ENCODE data around the gene HLA-DRA. TPM values are rescaled to one million over a fixed set of nuclear protein-coding genes. Genes with fewer than 3 reads are reported as not detected.
"Not testable (repeated sequence)": the region's sequence is repeated elsewhere in the genome, so short reads cannot be mapped to it uniquely, and the experiment has no call there.

The HLA-DRA gene
- total RNA-seq, 1 donor from 2014 or later, result not detected

DNA sequence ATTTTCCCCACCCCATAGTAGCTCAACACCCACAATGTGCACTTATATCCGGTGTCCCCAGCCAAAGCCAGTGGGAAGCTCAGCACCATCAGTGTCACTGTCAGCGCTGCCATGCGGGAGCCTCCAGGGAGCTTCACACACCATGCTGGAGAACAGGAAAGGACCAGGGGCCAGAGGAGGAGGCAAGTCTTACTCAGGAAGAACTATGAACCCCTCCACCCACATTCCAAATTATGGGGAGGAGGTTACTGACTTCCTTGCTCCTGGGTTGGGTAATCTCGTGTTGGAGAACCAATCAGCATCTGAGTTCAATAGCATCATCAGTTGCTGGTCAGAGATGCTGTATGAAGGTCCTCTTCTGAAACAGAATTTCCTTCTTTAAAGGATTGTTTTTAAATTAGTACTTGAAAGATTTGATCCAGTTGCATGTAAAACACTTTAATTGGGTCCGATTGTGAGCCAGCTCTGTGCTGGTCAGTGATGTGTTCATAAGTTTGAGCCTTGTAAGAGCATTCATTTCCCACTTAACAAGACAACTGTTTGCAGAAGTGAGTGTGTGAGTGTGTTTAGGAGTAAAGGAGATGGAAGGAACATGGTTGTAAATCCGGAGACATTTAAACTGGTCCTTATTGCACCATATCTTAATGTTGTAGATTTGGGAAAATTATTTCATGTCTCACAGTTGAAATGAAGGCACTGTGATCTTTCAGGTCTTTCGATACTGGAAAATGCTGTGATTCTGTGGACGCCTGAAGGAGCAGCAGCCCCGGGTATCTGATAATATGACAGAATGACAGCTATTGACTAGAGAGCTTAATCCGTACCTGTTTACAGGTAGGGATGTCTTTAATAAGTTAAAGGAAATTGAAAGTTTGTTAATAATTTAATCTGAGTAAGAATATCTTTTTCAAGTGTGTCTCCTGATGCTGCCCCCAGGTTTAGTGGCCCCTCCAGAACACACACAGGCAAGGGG lies 34.0 kb downstream of the HLA-DRA start:
- not testable (repeated sequence) for DNase-seq (ENCODE audit: low read depth in 2 of 2)

DNA sequence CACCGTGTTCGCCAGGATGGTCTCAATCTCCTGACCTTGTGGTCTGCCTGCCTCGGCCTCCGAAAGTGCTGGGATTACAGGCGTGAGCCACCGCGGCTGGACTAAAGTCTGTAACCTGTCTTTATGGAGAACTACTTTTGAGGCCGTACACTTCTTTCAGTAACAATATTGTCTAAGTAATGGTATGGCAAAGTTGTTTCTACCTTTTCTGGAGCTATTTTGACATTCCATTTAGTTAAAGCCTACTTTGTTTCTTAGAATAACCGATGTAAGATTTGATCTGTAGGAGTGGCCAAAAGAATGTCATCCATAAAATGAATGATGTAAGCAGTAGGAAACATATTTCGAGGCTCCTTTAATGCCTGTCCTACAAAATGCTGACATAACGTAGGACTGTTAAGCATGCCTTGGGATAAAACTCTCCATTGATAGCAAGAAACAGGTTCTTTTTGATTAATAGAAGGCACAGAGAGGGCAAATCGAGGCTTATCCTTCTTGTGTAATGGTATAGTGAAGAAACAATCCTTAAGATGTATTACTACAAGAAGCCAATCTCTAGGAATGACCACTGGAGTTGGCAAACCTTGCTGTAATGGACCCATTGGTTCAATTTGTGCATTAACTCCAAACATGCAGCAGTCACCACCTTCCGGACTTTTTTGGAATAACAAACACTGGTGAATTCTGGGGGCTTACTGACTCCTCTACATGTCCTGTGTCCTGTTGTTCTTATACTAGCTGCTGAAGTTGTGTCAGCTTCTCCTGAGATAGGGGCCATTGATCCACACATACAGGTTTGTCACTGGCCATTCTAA lies 35.9 kb downstream of the HLA-DRA start:
- DNase-seq (ENCODE audit: low read depth in 2 of 2), result no peak

DNA sequence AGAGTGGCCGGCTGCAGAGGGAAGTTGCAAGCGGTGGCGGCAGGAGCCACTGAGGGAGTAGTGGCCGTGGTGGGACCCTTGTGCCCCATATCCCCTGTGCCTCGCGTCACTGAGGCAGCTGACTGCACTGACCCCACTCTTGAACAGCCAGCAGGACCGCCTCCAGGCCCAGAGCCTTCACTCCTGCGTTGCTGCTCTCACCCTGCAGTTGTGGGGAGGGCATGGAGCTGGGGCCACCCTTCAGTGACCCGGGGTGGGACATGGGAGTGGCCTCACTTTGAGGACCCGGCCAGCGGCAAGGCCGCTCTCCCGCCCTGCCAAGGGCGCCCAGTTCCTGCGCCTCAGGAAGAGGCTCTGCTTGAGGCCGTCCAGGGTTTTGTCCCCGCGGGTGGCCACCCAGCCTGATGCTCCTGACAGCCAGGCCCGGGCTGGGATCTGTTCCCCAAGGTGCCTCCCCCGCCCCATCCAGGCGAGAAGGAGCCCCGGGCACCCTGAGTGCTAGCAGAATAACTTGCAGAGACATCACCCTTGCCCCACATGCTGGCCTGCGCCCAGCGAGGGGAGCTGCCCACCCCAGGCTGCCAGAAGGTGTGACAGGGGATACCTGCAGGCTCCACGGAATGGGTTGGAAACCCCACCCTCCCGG lies 44.4 kb downstream of the HLA-DRA start:
- DNase-seq (ENCODE audit: low read depth in 2 of 2), result no peak

DNA sequence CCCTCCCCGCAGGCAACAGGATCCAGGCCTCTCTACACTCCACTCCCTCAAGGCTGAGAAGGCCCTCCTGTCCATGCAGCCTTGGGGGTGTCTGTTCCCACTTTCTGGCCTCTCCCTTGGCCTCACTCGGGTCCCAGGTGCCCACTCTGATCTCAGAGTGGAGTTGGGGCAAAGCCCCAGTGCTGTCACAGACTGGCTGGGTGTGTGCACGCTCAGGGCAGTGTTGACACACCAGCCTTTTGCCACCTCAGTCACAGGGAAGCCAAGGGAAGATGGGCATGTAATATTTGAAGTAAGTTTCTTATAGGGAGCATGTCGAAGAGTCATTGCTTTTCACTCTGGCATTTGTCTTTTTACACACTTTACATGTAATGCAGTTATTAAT lies 44.9 kb downstream of the HLA-DRA start:
- no peak for DNase-seq (ENCODE audit: low read depth in 2 of 2)

DNA sequence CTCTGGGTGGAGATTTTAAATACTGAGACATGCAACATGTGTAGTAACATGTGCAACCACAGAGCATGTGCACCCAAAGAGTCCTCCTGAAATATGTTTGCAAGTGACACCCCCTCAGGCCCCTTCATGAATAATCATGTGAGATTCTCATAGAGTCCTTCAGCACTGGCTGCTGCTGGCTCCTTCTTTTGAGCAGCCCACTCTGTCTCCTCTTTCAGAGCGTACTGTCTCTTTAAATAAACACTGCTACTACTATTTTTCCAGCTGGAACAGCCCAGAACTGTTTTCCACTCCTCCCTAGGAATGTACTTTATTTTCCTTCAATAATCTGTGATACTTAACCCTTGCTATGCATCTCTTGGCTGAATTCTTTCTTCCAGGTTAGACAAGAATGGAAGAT lies 48.4 kb downstream of the HLA-DRA start:
- DNase-seq (ENCODE audit: low read depth in 2 of 2), result no peak

DNA sequence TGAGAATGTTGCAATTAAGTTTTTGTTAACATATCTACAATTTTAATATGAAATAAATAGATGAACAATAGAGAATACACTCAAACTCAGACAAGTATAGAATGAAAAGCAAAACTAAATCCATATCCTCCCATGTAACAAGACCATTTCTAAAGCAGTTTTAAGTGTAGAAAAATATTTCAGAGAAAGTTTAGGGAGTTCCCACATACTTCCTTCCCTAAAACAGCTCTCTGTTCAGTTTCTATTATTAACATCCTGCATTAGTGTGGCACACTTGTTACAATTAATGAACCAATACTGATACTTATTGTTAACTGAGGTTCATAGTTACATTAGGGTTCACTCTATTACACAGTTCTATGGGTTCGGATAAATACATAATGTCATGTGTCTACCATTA lies 52.0 kb downstream of the HLA-DRA start:
- no peak for DNase-seq (ENCODE audit: low read depth in 2 of 2)

DNA sequence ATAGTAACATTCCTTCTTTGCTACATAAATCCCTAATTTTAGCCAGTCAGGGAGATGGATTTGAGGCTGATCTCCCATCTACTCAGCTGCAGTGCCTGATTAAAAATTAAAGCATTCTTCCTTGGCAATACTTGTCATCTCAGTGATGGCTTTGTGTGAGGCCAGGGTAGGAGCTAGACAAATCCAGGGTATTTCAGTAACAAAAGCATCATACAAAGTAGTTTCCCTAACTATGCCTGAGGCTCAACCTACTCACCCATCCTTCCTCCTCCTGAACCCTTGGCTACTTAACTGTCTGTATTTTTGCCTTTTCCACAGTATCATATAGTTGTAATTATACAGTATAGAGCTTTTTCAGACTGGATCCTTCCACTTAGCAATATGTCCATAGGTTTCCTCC lies 52.7 kb downstream of the HLA-DRA start:
- no peak for DNase-seq (ENCODE audit: low read depth in 2 of 2)

Other genes with a start within 250 kb of the HLA-DRA start
- gene PBX2, start 249.7 kb upstream of the HLA-DRA start, total RNA-seq, result 26.8 and 33.1 TPM in 2 replicates
- gene GPSM3, start 247.2 kb upstream of the HLA-DRA start, total RNA-seq, result 6.2 and 7.0 TPM in 2 replicates
- gene NOTCH4, start 215.8 kb upstream of the HLA-DRA start, total RNA-seq, result 9.1 and 14.8 TPM in 2 replicates
- gene TSBP1, start 68.0 kb upstream of the HLA-DRA start, total RNA-seq, result not detected in 2 replicates
- gene BTNL2, start 32.7 kb upstream of the HLA-DRA start, total RNA-seq, result not detected in 2 replicates
- gene HLA-DRB5, start 90.4 kb downstream of the HLA-DRA start, total RNA-seq, result under 0.01 and 0.40 TPM in 2 replicates
- 0.40 and 1.5 TPM in 2 replicates for gene HLA-DRB1, start 150.0 kb downstream of the HLA-DRA start, total RNA-seq
- not detected in 2 replicates for gene HLA-DQA1, start 197.5 kb downstream of the HLA-DRA start, total RNA-seq
- 0.20 TPM in 1 of 2 replicates, not detected in the other for gene HLA-DQB1, start 226.8 kb downstream of the HLA-DRA start, total RNA-seq

Data from lung microvascular endothelial cell (primary cell).